ENCODE results near the gene ISX. TPM values are rescaled to one million over a fixed set of nuclear protein-coding genes. Genes with fewer than 3 reads are reported as not detected.
A peak's percentile ranks its signal among the peaks of the same experiment; 100 is the strongest.

The ISX gene
- total and polyA plus RNA-seq, 10 of the 15 experiments (the other 5 are each of a cell fraction or from before 2014, with no cell fraction given) = 0.05 to 0.66 (median 0.25) TPM

GRCh38 chr22:35037089-35037488 lies 28.9 kb upstream of the ISX start:
- in situ Hi-C loops (cut with MboI) (no loop called here), intact Hi-C loops (cut with micrococcal nuclease; ENCODE audit: unreplicated experiment) (no loop called here)
- no peaks in the 10 kb centered on the region; the same call in 1 of the 2 replicates for H3K4me1 ChIP-seq (ENCODE audit: control insufficient read depth, insufficient read depth, low read length)
- ChIA-PET CTCF (interaction anchor here (0.9 to 2.1 kb wide), 2 partner anchors 9 to 113 kb away, joined by 4 to 12 read pairs; no protein-coding TSS in a partner anchor), POLR2A (interaction anchor here (0.6 kb wide), 1 partner anchor 1259 kb away, joined by 4 read pairs; no protein-coding TSS in a partner anchor), SMC1A (ENCODE audit: uncharacterized antibody, unreplicated experiment) (interaction anchor here (2.2 kb wide), 1 partner anchor 113 kb away, joined by 6 read pairs; no protein-coding TSS in a partner anchor), RAD21 (ENCODE audit: unreplicated experiment) (interaction anchor here (0.9 kb wide), 1 partner anchor 113 kb away, joined by 3 read pairs; no protein-coding TSS in a partner anchor)
- FAIRE-seq (no peak), DNase-seq (ENCODE audit: low read depth, low spot score) (no peak), ATAC-seq (peak; percentile 44; the same call in 2 of the 3 replicates)
- no peak overlapping the region for H3K27ac ChIP-seq (ENCODE audit: control insufficient read depth, insufficient read depth)
- 23% methylated on average over 4 of the region's 4 CpGs for WGBS (ENCODE audit: insufficient coverage, insufficient replicate concordance, low lambda C conversion rate, missing lambda C conversion rate)
- peak overlapping the region; percentile 24; the same call in 1 of the 2 replicates for H2AFZ ChIP-seq (ENCODE audit: control insufficient read depth, low read depth, low read length)
- H3K27me3 ChIP-seq (replicated peaks in 1 of 2; ENCODE audit: control insufficient read depth in 2 of 2, insufficient read depth in 2 of 2, low read length in 1 of 2) = no peaks in the 10 kb centered on the region
- H3K4me2 ChIP-seq (ENCODE audit: control insufficient read depth, insufficient read depth) = 0 out of 2 replicates have a peak overlapping the region, but pooled peaks have one; percentile 9
- H3K4me3 ChIP-seq = no peak overlapping the region
- no peaks in the 10 kb centered on the region for H3K9me3 ChIP-seq (replicated peaks; ENCODE audit: control insufficient read depth, insufficient read depth, low read length)
- H3K36me3 ChIP-seq (ENCODE audit: control insufficient read depth in 2 of 2, insufficient read depth in 2 of 2, low read length in 1 of 2) = no peaks in the 10 kb centered on the region
- BruUV-seq (replicated peaks) = no TSS peak
- H3K9ac ChIP-seq (ENCODE audit: control insufficient read depth, insufficient read depth, low read length) = no peak overlapping the region
- H3K79me2 ChIP-seq (ENCODE audit: control insufficient read depth, insufficient read depth, low read length) = no peaks in the 10 kb centered on the region
- H4K20me1 ChIP-seq (ENCODE audit: control insufficient read depth, insufficient read depth) = no peaks in the 10 kb centered on the region
- TF ChIP-seq RAD21 (IDR thresholded peaks at IDR 0.05; ENCODE audit: insufficient read depth, low read depth, low read length) (peak; percentile 47), SMC3 (IDR thresholded peaks at IDR 0.05; ENCODE audit: borderline replicate concordance, low read length) (peak; percentile 25; the same call in 1 of the 2 replicates), ELK1 (IDR thresholded peaks at IDR 0.05; ENCODE audit: low read depth, low read length) (no peak), CTCF (IDR thresholded peaks at IDR 0.05 in 2 of 3, conservative IDR thresholded peaks at IDR 0.05 in 1 of 3; ENCODE audit: control insufficient read depth in 2 of 3, extremely low read depth in 1 of 3, insufficient read depth in 1 of 3, low read depth in 3 of 3, low read length in 3 of 3) (peak; percentile 28 to 43 (median 29); a peak in 5 of 6 replicates)

Data from GM12878 (cell line).